Neural progenitor cell (in vitro differentiated cells): Measurements from ENCODE around the gene TBX18.

ENCODE experiments used
- EZH2 ChIP-seq: fragments of 200-600 bp; sonication (generic); IDR thresholded peaks from 2 replicates; pipeline ENCODE4 v1.6.1; 2017; ENCODE audit warnings: antibody characterized with exemption, mild to moderate bottlenecking, moderate library complexity
- EZH2phosphoT487 ChIP-seq: fragments of 200-600 bp; sonication (generic); IDR thresholded peaks from 2 replicates; pipeline ENCODE4 v1.6.1; 2017; ENCODE audit warnings: antibody characterized with exemption
- TF ChIP-seq, protein P1 (sequence below): fragments of 200-600 bp; sonication (generic); IDR thresholded peaks from 2 replicates; pipeline ENCODE4 v1.5.1; 2017; ENCODE audit warnings: antibody characterized with exemption, mild to moderate bottlenecking

GRCh38 chr6:84773431-84774156 lies 9.2 kb upstream of the TBX18 start:
- TF ChIP-seq, protein P1, sequence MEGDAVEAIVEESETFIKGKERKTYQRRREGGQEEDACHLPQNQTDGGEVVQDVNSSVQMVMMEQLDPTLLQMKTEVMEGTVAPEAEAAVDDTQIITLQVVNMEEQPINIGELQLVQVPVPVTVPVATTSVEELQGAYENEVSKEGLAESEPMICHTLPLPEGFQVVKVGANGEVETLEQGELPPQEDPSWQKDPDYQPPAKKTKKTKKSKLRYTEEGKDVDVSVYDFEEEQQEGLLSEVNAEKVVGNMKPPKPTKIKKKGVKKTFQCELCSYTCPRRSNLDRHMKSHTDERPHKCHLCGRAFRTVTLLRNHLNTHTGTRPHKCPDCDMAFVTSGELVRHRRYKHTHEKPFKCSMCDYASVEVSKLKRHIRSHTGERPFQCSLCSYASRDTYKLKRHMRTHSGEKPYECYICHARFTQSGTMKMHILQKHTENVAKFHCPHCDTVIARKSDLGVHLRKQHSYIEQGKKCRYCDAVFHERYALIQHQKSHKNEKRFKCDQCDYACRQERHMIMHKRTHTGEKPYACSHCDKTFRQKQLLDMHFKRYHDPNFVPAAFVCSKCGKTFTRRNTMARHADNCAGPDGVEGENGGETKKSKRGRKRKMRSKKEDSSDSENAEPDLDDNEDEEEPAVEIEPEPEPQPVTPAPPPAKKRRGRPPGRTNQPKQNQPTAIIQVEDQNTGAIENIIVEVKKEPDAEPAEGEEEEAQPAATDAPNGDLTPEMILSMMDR = no peak
- TF ChIP-seq EZH2phosphoT487 (peak; percentile 81), EZH2 (peak; percentile 98)
